NCI-H460 (cell line): Measurements from ENCODE around the gene RCSD1. TPM values are rescaled to one million over a fixed set of nuclear protein-coding genes. Genes with fewer than 3 reads are reported as not detected.
"Not testable (repeated sequence)": the region's sequence is repeated elsewhere in the genome, so short reads cannot be mapped to it uniquely, and the experiment has no call there.

Experiments used
- DNase-seq: peaks from one replicate; pipeline ENCODE4 v3.0.0-alpha.2; 2016; ENCODE audit warnings: low read depth; ENCODE audit errors: extremely low read depth
- total RNA-seq: library from RNA; depleted of rRNA; stranded (reverse); fragments of >200 nt; shearing (Covaris generic); gene quantifications from 2 replicates; pipeline ENCODE4 v1.2.3, GENCODE V29; 2014; rRNA removed

Gene RCSD1
- total RNA-seq, 1 experiment from 2014 or later = not detected

DNA sequence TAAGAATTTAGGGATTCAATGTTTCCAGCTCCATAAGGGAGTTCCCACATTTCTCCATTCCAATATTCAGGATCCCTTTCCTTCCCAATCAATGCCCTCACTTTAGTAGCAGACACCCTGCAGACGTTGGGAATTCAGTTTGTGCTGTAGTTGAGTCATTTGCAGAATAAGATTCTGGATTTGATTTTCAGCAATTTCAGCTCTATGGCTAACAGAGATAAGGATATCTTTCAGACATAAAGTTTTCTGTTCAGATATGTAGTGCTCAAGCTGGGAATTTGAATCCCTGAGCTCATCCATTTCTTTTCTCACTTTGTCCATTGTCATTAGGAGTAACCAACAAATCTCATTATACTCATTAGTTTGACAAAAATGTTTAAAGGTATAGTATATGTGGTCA is 104.8 kb downstream of the RCSD1 start:
- no peak for DNase-seq

DNA sequence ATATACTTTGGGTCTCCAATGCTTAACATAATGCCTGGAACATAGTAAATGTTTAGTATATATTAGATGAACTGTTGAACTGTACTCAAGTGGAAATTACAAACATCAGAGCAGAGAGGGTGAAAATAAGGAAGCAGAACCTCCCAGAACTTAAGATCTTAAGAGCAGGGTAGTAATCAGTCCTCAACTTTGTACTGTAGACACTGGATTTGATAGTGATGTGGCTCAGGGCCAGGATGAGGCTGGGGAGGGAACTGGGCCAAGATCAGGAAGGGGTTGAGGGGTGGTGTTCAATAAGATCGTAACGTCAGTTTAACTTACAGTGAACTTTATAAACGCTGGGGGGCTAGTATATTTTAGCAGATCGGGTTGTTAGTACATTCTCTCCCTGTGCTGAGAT is 107.1 kb downstream of the RCSD1 start:
- no peak for DNase-seq

DNA sequence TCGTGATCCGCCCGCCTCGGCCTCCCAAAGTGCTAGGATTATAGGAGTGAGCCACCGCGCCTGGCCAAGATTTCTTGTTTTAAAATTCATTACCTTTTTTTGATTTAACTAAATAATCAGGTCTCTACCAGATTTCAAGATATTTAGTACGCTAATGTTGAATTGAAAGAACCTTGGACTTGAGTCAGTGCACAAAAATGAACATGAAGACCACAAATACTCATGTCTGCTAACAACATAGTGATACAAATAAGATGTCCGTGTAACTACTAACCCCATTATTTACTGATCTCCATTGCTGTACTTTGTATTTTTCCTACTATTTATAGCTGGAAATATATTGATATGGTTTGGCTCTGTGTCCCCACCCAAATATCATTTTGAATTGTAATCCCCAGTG is 108.1 kb downstream of the RCSD1 start:
- no peak for DNase-seq

DNA sequence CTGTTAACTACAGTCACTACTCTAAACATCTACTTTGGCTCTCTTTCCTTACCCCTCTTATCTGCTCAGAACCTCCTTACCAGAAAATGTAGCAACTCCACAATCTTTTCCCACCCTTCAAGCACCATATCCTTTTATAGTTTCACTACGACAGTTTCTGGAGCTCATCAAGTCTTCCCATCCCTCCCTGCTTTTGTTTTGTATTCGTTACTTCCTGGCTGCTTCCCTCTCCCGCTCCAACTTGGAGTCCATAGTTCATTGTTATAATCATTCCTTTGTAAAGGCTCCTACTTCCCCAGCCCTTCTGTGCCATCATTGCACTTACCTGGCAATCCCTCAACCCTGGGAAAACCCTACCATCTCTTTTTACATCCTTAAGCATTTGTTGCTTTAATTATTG is 109.7 kb downstream of the RCSD1 start:
- no peak for DNase-seq

DNA sequence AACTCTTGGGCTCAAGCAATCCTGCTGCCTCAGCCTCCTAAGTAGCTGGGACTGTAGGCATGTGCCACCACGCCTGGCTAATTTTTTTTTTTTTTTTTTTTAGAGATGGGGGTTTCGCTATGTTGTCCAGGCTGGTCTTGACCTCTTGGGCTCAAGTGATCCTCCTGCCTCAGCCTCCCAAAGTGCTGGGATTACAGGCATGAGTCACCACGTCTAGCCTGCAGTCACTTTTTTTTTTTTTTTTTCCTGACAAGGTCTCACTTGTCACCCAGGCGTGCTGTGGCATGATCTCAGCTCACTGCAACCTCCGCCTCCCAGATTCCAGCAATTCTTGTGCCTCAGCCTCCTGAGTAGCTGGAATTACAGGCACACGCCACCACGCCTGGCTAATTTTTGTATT is 111.1 kb downstream of the RCSD1 start:
- not testable (repeated sequence) for DNase-seq

DNA sequence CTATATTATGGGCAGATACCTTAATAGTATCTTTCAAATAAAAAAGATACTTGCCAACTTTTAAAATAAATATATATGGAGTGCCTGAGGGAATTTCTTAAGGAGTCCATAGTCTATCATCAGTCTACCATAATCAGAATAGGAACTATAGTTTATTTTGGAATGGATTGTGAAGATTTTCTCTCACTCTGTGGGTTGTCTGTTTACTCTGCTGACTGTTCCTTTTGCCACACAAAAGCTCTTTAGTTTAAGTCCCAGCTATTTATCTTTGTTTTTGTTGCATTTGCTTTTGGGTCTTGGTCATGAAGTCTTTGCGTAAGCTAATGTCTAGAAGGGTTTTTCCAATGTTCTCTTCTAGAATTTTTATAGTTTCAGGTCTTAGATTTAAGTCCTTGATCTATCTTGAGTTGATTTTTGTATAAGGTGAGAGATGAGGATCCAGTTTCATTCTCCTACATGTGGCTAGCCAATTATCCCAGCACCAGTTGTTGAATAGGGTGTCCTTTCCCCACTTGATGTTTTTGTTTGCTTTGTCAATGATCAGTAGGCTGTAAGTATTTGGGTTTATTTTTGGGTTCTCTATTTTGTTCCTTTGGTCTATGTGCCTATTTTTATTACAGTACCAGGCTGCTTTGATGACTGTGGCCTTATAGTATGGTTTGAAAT is 112.5 kb downstream of the RCSD1 start:
- peak; percentile 15 for DNase-seq

DNA sequence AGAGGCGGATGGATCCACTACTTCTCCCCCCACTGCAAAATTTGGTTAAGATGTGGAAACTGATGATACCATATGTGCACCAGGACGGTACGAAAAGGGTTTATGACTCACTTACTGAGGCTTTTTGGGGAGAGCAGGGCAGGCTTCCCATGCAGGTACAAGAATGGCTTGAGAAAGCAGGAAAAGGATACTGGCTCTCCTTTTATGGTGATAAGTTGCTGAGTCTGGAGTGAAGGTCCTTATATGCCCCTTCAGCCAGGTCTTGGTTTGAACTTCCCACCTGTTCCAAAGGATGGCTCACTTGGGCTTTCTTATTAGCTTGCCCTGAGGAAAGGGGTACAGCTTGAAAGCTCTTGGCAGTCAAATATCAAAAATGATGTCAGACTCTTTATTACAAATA is 114.9 kb downstream of the RCSD1 start:
- no peak for DNase-seq

DNA sequence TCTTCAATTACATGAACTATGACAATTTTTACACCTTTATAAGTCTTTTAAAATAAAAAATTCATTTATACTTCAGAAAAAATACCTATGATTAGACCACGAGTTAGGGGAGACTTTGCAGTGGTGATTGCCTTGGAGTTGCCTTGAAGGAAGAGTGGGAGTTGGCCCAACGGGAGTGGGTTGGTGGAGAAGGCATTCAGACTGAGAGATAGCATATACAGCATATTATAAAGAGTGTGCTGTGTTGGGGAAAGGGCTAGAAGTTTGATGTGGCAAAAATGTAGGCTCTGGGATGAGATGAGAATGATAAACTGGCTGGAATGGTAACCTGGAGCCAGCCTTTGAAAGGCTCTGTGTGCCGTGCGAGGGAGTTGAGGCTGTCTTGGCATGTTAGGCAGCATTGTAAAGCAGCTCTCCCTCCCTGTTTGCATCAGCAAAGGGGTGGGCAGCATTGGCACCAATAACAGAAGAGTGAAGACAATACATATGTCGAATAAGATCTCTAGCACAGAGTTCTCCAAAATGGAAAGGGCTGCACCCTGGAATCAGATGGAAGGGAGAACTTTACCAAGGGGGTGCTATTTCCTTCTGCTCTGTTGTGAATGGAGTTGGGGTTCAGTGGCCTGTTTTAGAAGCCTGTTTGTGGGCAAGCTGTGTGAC is 116.1 kb downstream of the RCSD1 start:
- no peak for DNase-seq

DNA sequence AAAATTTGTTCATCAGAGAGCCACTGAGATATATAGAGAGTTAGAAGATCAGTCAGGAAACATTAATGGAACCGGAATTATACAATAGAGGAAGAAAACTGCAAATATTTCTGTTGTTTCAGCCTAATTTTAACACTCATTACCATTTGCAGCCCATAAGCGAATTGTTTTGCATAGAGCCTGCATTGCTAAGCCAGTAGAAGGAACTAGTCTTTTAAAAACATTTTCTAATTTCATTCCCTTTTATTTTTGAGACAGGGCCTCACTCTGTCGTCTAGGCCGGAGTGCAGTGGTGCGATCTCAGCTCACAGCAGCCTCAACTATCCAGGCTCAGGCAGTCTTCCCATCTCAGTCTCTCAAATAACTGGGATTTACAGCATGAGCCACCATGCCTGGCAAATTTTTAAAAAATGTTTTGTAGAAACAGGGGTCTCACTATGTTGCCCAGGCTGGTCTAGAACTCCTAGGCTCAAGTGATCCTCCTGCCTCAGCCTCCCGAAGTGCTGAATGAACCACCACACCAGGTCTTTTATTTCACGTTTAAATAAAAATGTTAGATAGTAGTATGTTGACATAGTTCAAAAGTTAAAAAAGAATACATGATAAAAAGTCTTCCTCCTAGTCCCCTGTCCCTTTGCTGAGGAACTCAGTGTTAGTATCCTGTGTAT is 117.1 kb downstream of the RCSD1 start:
- DNase-seq = no peak

DNA sequence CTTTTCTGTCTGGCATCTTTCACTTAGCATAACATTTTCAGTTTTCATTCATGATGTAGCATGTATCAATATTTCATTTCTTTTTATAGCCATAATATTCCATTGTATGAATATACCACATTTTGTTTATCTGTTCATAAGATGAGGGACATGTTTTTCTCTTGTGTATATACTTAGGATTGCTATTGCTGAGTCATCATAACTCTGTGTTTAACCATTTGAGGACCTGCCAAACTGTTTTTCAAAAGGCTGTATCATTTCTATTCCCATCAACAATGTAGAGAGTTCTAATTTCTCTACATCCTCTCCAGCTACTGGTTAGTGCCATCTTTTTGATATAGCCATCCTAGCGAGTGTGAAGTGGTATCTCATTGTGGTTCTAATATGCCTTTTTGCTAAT is 118.0 kb downstream of the RCSD1 start:
- DNase-seq = no peak

DNA sequence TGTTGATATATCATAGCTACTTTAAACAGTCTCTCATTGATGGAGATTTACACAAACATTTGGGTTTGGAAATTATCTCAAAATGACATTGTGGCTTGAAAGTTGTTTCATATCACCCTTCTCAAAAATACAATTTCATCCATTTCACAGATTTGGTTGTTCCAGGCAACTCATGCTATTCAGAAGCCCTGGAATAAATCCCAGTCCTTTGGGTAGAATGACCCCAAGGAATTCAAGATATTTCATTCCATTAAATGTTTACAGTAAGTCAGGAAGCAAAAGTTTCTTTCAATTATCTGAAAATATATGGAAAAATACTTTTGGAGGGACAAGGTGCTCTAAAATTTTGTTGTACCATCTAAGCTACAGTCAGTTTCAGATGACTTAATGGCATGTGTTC is 118.9 kb downstream of the RCSD1 start:
- DNase-seq = no peak

DNA sequence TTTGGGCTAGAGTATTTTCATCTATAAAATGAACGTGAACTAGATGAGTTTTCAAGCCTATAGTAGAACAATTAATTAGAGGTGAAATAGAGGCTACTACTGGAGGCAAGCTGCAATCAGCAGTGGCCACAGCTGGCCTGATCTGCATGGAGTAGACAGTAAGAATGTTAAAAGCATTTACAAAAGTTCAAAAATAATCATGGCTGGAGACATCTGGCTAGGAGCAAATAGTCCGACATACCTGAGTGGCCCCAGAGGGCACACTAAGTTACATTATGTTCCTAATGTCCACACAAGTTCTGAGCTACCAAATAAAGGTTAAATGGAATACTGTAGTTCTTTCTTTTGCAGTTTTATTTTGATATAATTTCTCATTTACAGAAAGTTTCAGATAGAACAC is 119.7 kb downstream of the RCSD1 start:
- no peak for DNase-seq

DNA sequence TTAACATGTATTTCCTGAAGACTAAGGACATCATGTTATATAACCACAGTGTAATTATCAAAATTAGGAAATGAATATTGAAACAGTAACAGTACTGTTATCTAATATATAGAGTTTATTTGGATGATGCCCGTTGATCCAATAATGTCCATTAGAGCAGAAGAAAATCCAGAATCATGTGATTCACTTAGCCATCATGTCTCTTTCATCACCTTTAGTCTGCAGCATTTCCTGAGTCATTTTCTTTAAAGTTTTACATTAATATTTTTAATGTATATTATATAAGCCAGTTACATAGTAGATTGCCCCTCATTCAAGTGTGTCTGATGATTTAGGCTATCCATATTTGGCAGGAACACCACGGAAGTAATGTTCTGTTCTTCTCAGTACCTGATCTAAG is 120.6 kb downstream of the RCSD1 start:
- no peak for DNase-seq

DNA sequence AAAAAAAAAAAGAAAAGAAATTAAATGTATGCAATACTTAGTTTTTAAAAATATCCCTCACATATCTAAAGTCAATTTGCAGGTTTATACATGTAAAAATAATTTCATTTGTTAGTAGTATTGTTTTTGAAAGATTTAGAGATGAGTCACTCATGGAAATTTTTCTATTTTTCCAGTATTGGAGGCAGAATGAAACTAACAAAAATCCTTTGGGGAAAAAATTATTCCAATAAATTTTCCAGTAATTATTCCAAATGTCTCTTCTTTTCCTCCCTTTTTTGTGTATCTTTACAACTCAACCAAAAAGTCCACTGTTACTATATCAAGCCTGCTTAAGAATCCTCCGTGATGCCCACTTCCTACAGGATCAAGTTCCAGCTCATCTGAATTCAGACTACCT is 121.6 kb downstream of the RCSD1 start:
- DNase-seq = no peak

DNA sequence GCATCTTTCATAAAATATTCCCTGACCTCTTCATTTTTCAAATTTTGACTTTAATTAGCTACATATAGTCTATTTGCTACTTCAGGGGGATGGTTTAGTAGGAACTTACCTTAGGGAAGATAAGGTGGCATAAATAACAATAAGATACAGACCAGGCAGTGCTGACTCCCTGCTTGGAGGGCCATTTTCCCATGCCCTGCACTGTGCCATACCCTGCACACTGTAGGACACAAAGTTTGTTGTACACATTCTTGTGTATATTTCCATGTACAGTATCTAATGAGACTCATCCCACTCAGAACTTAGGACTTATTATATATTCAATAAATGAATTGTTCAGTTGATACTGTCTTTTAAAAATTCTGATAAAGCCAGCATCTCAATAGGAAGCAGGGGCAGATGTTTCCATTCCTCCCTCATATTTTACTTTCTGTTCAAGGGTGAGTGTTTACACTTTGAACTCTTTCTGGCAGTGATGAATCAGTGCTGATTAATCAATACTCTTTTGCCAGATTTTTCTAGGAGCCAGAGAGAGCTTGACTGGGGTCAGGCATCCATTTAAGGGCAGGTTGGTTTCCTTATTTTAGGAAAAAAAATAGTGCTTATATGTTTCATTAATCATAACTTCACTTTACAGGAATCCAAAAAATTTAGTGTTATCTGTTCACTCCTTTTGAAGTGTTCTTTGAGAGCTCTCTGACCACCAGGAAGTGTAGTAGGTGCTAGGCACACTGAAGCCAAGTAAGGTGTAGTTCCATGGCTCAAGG is 122.4 kb downstream of the RCSD1 start:
- DNase-seq = no peak

DNA sequence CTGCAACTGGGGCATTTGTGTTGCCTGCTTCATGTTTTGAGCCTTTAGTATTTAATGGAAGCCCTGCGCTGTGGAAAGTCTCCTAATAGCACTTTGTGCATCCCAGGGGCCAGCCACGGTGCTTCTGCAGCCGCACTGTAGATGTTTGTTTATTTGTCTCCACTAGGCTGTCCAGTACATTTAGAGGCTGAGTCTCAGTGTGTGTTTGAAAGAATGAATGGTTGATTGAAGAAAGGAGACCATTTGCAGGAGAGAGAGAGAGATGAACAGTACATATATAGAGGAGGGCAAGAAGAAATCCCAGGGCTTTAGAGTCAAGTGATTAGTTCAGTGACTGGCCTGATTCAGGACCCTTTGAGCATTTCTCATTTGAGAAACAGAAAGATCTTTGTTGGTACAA is 125.6 kb downstream of the RCSD1 start:
- DNase-seq = no peak

Other genes starting within 250 kb of the RCSD1 start
- 0.47 TPM in 1 of 2 replicates, not detected in the other for gene CD247, start 111.7 kb upstream of the RCSD1 start, total RNA-seq
- 413 and 419 TPM in 2 replicates for gene CREG1, start 76.5 kb upstream of the RCSD1 start, total RNA-seq
- gene MPZL1, start 91.8 kb downstream of the RCSD1 start, total RNA-seq = 103 and 106 TPM in 2 replicates